AG08395 (cell line): Measurements from ENCODE around the gene LMAN2.
"Not testable (repeated sequence)": the region's sequence is repeated elsewhere in the genome, so short reads cannot be mapped to it uniquely, and the experiment has no call there.

ENCODE experiments used
- DNase-seq: peaks from one replicate; pipeline ENCODE4 v3.0.0; 2012; ENCODE audit warnings: mixed read lengths, low spot score

LMAN2 gene

GRCh38 chr5:177364159-177364962 lies 12.9 kb upstream of the LMAN2 start:
- no peak for DNase-seq

GRCh38 chr5:177363565-177363964 lies 12.1 kb upstream of the LMAN2 start:
- DNase-seq: no peak

- DNase-seq: peak; percentile 72
Measured at GRCh38 chr5:177362610-177363507, 11.4 kb upstream of the LMAN2 start.

- no peak for DNase-seq
Measured at GRCh38 chr5:177362292-177362609, 10.8 kb upstream of the LMAN2 start.

GRCh38 chr5:177361418-177362291 lies 10.2 kb upstream of the LMAN2 start:
- no peak for DNase-seq

- not testable (repeated sequence) for DNase-seq
Measured at GRCh38 chr5:177360740-177361139, 9.3 kb upstream of the LMAN2 start.

- no peak for DNase-seq
Measured at GRCh38 chr5:177359860-177360259, 8.4 kb upstream of the LMAN2 start.

- no peak for DNase-seq
Measured at GRCh38 chr5:177359451-177359851, 8.0 kb upstream of the LMAN2 start.

GRCh38 chr5:177358370-177358819 lies 6.9 kb upstream of the LMAN2 start:
- DNase-seq: no peak

- DNase-seq: no peak
Measured at GRCh38 chr5:177357459-177358351, 6.2 kb upstream of the LMAN2 start, which contains the start of gene RGS14. Gene RGS14, plus strand, starts transcription at chr5:177357924. Its CDS starts 101 bp downstream, at chr5:177358025.

- no peak for DNase-seq
Measured at GRCh38 chr5:177357146-177357458, 5.6 kb upstream of the LMAN2 start.

- no peak for DNase-seq
Measured at GRCh38 chr5:177356746-177357145, 5.3 kb upstream of the LMAN2 start.

- no peak for DNase-seq
Measured at GRCh38 chr5:177355868-177356168, 4.3 kb upstream of the LMAN2 start.

GRCh38 chr5:177355162-177355867 lies 3.8 kb upstream of the LMAN2 start:
- no peak for DNase-seq

- no peak for DNase-seq
Measured at GRCh38 chr5:177354711-177355110, 3.2 kb upstream of the LMAN2 start.

GRCh38 chr5:177354256-177354655 lies 2.8 kb upstream of the LMAN2 start:
- DNase-seq: no peak

GRCh38 chr5:177353093-177353492 lies 1.6 kb upstream of the LMAN2 start:
- DNase-seq: no peak

GRCh38 chr5:177350776-177351391 lies 584 bp downstream of the LMAN2 start:
- DNase-seq: no peak

GRCh38 chr5:177349762-177350161 lies 1.7 kb downstream of the LMAN2 start:
- no peak for DNase-seq

- DNase-seq: no peak
Measured at GRCh38 chr5:177349362-177349647, 2.2 kb downstream of the LMAN2 start.

GRCh38 chr5:177347699-177348098 lies 3.8 kb downstream of the LMAN2 start:
- no peak for DNase-seq
